Esophagus squamous epithelium (tissue), 5 donors: ENCODE results near the gene RAP1A. TPM values are rescaled to one million over a fixed set of nuclear protein-coding genes. Genes with fewer than 3 reads are reported as not detected.
"Not testable (repeated sequence)": the region's sequence is repeated elsewhere in the genome, so short reads cannot be mapped to it uniquely, and the experiment has no call there.

Experiments
- DNase-seq: peaks from one replicate; lab custom pipeline; 2025; lab: John Stamatoyannopoulos, UW
- H3K27ac ChIP-seq, 4 donors: fragments of 200-600 bp; sonication (generic); one replicate each; pipeline ENCODE4 v1.5.1; 2016 to 2019; ENCODE audit warnings: mild to moderate bottlenecking in 1 of 4
- H3K27me3 ChIP-seq, 4 donors: fragments of 200-600 bp; sonication (generic); 1 replicate in 3 of 4; 2 replicates in 1 of 4; pipeline versions ENCODE4 v1.5.1 to v1.6.0; 2017 to 2021; ENCODE audit warnings: antibody characterized with exemption in 1 of 4
- H3K36me3 ChIP-seq, 3 donors: fragments of 200-600 bp; sonication (generic); one replicate each; pipeline ENCODE4 v1.5.1; 2016 to 2019
- H3K4me1 ChIP-seq, 3 donors: fragments of 200-600 bp; sonication (generic); one replicate each; pipeline ENCODE4 v1.5.1; 2017 to 2019
- H3K4me3 ChIP-seq, 4 donors: fragments of 200-600 bp; sonication (generic); 1 replicate in 3 of 4; 2 replicates in 1 of 4; pipeline ENCODE4 v1.5.1; 2016 to 2019; ENCODE audit warnings: mild to moderate bottlenecking in 2 of 4, moderate library complexity in 1 of 4
- H3K9me3 ChIP-seq, 3 donors: fragments of 200-600 bp; sonication (generic); one replicate each; pipeline ENCODE4 v1.5.1; 2016 to 2019
- POLR2A ChIP-seq, 4 donors: fragments of 450-650 bp; IDR thresholded peaks; one replicate each; pipeline ENCODE4 v1.6.1; 2017; ENCODE audit warnings: antibody characterized with exemption in 4 of 4, mild to moderate bottlenecking in 4 of 4, moderate library complexity in 3 of 4
- WGBS, 2 donors: methylation state at CpG; one replicate each; pipeline ENCODE4 v1.1.5; 2018; 5-methylcytosine and 5-hydroxymethylcytosine counted together
- intact Hi-C: fragments of 100-400 bp; cut with DNase I; formaldehyde crosslinking; loops from one replicate; pipeline ENCODE4 v1.15.0; 2022
- total RNA-seq, 4 donors: library from RNA; depleted of rRNA; stranded (reverse); fragments of >200 nt; gene quantifications; one replicate each; pipeline ENCODE4 v1.1.0, GENCODE V29; 2016
- TF ChIP-seq, protein P1 (sequence below), 6 experiments: fragments of 450-650 bp in 4 of 6; fragments of 200-600 bp in 2 of 6; sonication (generic) in 2 of 6; IDR thresholded peaks; one replicate each; pipeline ENCODE4 v1.5.1; 2016 to 2019; ENCODE audit warnings: antibody characterized with exemption in 6 of 6, mild to moderate bottlenecking in 4 of 6, moderate library complexity in 4 of 6
- donor health status: DM: yes; HTN: yes; CAD: no.

Gene RAP1A
- total RNA-seq, 4 donors from 2014 or later = 24.3 to 111 (median 43.3) TPM

DNA sequence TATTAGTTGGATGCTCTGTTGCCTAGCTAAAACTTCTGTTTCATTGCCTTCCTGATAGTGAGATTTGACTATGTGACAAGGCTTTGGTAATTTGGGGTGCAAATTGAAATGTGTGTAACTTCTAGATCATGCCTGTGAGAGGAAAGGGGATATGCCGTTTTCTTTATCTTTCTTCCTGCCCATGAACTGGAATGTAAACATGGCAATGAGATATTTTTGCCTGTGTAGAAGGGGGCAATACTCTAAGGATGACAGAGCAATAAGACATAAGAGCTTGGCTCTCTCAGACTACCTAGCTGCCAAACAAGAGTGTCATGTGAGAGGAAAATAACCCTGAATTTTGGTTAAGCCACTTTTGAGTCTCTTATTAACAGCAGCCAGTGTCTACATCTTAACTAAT, 49.7 kb downstream of the RAP1A start:
- H3K4me1 ChIP-seq = peaks cover 5 to 88% (median 17%) of the 10 kb centered on the region in 3 donors
- no peaks in the 10 kb centered on the region for H3K9me3 ChIP-seq
- H3K36me3 ChIP-seq = peaks cover 0 to 7% (median 0%) of the 10 kb centered on the region in 3 donors
- intact Hi-C loops = no loop called here
- TF ChIP-seq, protein P1, sequence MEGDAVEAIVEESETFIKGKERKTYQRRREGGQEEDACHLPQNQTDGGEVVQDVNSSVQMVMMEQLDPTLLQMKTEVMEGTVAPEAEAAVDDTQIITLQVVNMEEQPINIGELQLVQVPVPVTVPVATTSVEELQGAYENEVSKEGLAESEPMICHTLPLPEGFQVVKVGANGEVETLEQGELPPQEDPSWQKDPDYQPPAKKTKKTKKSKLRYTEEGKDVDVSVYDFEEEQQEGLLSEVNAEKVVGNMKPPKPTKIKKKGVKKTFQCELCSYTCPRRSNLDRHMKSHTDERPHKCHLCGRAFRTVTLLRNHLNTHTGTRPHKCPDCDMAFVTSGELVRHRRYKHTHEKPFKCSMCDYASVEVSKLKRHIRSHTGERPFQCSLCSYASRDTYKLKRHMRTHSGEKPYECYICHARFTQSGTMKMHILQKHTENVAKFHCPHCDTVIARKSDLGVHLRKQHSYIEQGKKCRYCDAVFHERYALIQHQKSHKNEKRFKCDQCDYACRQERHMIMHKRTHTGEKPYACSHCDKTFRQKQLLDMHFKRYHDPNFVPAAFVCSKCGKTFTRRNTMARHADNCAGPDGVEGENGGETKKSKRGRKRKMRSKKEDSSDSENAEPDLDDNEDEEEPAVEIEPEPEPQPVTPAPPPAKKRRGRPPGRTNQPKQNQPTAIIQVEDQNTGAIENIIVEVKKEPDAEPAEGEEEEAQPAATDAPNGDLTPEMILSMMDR (IDR thresholded peaks at IDR 0.05) = no peak
- no peak for TF ChIP-seq POLR2A (IDR thresholded peaks at IDR 0.05)
- 29 to 36% methylated on average over 1 of the region's 1 CpG for WGBS, 2 donors
- H3K27ac ChIP-seq = peak overlapping the region in 2 of 4 donors; percentile 9 to 24
- no peak for DNase-seq
- H3K27me3 ChIP-seq = no peaks in the 10 kb centered on the region
- no peak overlapping the region for H3K4me3 ChIP-seq

DNA sequence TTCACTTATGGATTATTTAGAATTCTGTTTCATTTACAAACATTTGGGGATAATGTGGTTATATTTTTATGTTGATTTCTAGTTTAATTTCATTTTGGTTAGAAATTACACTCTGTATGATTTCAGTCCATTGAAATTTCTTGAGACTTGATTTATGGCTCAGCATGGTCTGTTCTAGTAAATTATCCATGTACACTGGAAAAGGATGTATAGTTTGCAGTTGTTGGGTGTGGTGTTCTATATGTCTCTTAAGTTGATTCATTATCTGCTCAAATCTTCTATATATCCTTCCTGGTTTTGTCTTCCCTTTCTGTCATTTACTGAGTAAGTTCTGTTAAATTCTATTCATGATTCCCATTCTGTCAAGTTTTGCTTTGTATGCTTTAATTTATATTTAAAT, 52.3 kb downstream of the RAP1A start:
- DNase-seq = no peak
- Histone ChIP-seq H3K36me3 (peaks cover 0 to 15% (median 0%) of the 10 kb centered on the region in 3 donors), H3K4me3 (no peak overlapping the region), H3K27ac (peak overlapping the region in 2 of 4 donors; percentile 63 to 72), H3K9me3 (no peaks in the 10 kb centered on the region), H3K4me1 (peaks cover 5 to 62% (median 11%) of the 10 kb centered on the region in 3 donors), H3K27me3 (no peaks in the 10 kb centered on the region)
- intact Hi-C loops = no loop called here
- TF ChIP-seq, protein P1 (IDR thresholded peaks at IDR 0.05) = no peak
- no peak for TF ChIP-seq POLR2A (IDR thresholded peaks at IDR 0.05)

DNA sequence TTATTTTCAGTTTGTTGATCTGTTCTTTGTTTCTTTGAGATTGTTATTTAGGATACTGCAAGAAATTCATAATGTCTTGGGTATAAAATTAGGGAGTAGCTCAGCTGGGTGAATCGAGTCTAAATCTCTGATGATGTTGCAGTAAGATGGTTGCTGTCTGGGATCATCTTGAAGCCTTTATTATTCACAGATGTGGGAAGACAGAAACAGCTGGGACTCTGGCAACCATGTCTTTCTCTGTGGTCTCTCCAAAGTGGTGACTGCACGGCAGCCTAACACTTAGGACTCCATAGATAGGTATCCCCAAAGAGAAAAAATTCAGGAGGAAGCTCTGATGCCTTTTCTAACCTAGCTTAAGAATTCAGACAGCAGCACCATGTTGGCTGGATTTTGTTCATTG, 52.7 kb downstream of the RAP1A start:
- Histone ChIP-seq H3K27ac (peak overlapping the region in 3 of 4 donors; percentile 25 to 72 (median 63)), H3K9me3 (no peaks in the 10 kb centered on the region), H3K27me3 (no peaks in the 10 kb centered on the region), H3K4me3 (no peak overlapping the region), H3K4me1 (peaks cover 5 to 57% (median 8%) of the 10 kb centered on the region in 3 donors), H3K36me3 (peaks cover 0 to 20% (median 0%) of the 10 kb centered on the region in 3 donors)
- no peak for TF ChIP-seq POLR2A (IDR thresholded peaks at IDR 0.05)
- TF ChIP-seq, protein P1 (IDR thresholded peaks at IDR 0.05) = no peak
- intact Hi-C loops = no loop called here
- DNase-seq = no peak
- WGBS, 2 donors = 76 to 82% methylated on average over 2 of the region's 2 CpGs

DNA sequence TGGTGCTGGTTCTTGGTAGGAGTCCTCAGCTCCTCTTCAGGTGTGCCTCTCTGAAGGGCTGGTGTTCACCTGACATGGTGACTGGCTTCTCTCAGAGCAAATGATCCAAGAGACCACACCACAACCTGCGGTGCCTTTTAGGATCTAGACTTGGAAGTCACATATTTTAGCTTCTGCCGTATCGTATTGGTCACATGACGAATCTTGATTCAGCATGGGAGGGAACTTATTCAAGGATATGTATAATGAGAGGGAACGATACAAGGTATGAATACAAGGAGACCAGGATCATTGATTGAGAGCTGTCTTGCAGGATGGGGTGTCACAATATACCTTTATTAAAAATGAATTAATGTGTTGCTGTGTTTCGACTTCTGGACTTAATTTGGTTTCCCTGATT, 58.0 kb downstream of the RAP1A start:
- Histone ChIP-seq H3K36me3 (peaks cover 0 to 45% (median 5%) of the 10 kb centered on the region in 3 donors), H3K27me3 (no peaks in the 10 kb centered on the region), H3K9me3 (peaks cover 0 to 16% (median 0%) of the 10 kb centered on the region in 3 donors), H3K4me3 (no peak overlapping the region), H3K4me1 (peaks cover 0 to 9% (median 4%) of the 10 kb centered on the region in 3 donors), H3K27ac (no peak overlapping the region)
- DNase-seq = no peak
- TF ChIP-seq, protein P1 (IDR thresholded peaks at IDR 0.05) = no peak
- no peak for TF ChIP-seq POLR2A (IDR thresholded peaks at IDR 0.05)
- intact Hi-C loops = no loop called here
- WGBS, 2 donors = 88 to 95% methylated on average over 6 of the region's 6 CpGs

DNA sequence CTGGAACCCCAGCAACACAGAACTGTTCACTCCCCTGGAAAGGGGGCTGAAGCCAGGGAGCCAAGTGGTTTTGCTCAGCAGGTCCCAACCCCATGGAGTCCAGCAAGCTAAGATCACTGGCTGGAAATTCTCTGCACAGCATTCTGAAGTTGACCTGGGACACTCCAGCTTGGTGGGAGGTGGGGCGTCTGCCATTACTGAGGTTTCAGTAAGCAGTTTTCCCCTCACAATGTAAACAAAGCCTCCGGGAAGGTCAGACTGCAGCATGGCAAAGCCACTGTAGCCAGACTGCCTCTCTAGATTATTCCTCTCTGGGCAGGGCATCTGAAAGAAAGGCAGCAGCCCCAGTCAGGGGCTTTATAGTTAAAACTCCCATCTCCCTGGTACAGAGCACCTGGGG, 60.0 kb downstream of the RAP1A start:
- Histone ChIP-seq H3K27me3 (no peaks in the 10 kb centered on the region), H3K4me1 (no peaks in the 10 kb centered on the region), H3K36me3 (peaks cover 0 to 45% (median 5%) of the 10 kb centered on the region in 3 donors), H3K4me3 (no peak overlapping the region), H3K27ac (peak overlapping the region in 1 of 4 donors; percentile 4), H3K9me3 (peaks cover 0 to 27% (median 0%) of the 10 kb centered on the region in 3 donors)
- intact Hi-C loops = no loop called here
- no peak for DNase-seq
- 60% methylated on average over 1 of the region's 2 CpGs; no CpG with 5 or more reads in 1 of the 2 donors for WGBS, 2 donors
- TF ChIP-seq POLR2A (IDR thresholded peaks at IDR 0.05) = no peak
- TF ChIP-seq, protein P1 (IDR thresholded peaks at IDR 0.05) = no peak

DNA sequence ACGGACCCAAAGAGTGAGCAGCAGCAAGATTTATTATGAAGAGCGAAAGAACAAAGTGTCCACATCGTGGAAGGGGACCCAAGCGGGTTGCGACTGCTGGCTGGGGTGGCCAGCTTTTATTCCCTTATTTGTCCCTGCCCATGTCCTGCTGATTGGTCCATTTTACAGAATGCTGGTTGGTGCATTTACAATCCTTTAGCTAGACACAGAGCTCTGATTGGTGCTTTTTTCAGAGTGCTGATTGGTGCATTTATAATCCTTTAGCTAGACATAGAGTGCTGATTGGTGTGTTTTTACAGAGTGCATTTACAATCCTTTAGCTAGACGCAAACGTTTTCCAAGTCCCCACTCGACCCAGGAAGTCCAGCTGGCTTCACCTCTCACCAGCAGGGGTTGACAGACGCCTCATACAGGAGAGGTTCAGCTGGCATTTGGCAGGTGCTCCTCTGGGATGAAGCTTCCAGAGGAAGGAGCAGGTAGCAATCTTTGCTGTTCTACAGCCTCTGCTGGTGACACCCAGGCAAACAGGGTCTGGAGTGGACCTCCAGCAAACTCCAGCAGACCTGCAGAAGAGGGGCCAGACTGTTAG, 60.7 kb downstream of the RAP1A start:
- H3K27ac ChIP-seq, H3K4me1 ChIP-seq, DNase-seq, H3K27me3 ChIP-seq, intact Hi-C loops, H3K4me3 ChIP-seq: not testable (repeated sequence)
- Histone ChIP-seq H3K36me3 (peaks cover 0 to 45% (median 5%) of the 10 kb centered on the region in 3 donors), H3K9me3 (peaks cover 0 to 31% (median 5%) of the 10 kb centered on the region in 3 donors)
- 93 to 96% methylated on average over 5 to 9 of the region's 9 CpGs for WGBS, 2 donors

DNA sequence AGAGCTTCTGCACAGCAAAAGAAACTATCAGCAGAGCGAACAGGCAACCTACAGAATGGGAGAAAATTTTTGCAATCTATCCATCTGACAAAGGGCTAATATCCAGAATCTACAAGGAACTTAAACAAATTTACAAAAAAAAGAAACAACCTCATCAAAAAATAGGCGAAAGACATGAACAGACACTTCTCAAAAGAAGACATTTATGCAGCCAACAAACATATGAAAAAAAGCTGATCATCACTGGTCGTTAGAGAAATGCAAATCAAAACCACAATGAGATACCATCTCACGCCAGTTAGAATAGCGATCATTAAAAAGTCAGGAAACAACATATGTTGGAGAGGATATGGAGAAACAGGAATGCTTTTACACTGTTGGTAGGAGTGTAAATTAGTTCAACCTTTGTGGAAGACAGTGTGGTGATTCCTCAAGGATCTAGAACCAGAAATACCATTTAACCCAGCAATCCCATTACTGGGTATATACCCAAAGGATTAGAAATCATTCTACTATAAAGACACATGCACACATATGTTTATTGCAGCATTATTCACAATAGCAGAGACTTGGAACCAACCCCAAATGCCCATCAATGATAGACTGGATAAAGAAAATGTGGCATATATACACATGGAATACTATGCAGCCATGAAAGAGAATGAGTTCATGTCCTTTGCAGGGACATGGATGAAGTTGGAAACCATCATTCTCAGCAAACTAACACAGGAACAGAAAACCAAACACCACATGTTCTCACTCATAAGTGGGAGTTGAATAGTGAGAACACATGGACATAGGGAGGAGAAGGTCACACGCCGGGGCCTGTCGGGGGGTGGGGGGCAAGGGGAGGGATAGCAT, 65.9 kb downstream of the RAP1A start:
- peaks cover 0 to 17% (median 5%) of the 10 kb centered on the region in 3 donors for H3K9me3 ChIP-seq
- H3K4me1 ChIP-seq, H3K27ac ChIP-seq, H3K36me3 ChIP-seq, intact Hi-C loops, H3K27me3 ChIP-seq, H3K4me3 ChIP-seq, DNase-seq: not testable (repeated sequence)
- WGBS, 2 donors = 87 to 89% methylated on average over 6 to 8 of the region's 8 CpGs
